Hematopoietic multipotent progenitor cell treated with erythropoietin and hydrocortisone succinate and interleukin-3 and kit ligand, for 15 days (in vitro differentiated cells): ENCODE measurements around the gene AUTS2.

Source experiments
- DNase-seq: peaks from one replicate; pipeline ENCODE4 v3.0.0-alpha.2; 2015; ENCODE audit warnings: low spot score

Gene AUTS2

GRCh38 chr7:70602117-70602516 is 1003.8 kb downstream of the AUTS2 start:
- no peak for DNase-seq

- no peak for DNase-seq
Observed at GRCh38 chr7:70607281-70607680, 1009.0 kb downstream of the AUTS2 start.

GRCh38 chr7:70607759-70608158 is 1009.5 kb downstream of the AUTS2 start:
- DNase-seq = no peak

- no peak for DNase-seq
Observed at GRCh38 chr7:70608229-70608628, 1010.0 kb downstream of the AUTS2 start.

- DNase-seq = no peak
Observed at GRCh38 chr7:70612811-70613210, 1014.5 kb downstream of the AUTS2 start.

GRCh38 chr7:70614237-70615045 is 1016.2 kb downstream of the AUTS2 start:
- DNase-seq = no peak

- no peak for DNase-seq
Observed at GRCh38 chr7:70615066-70615606, 1016.9 kb downstream of the AUTS2 start.

- DNase-seq = no peak
Observed at GRCh38 chr7:70616211-70616610, 1017.9 kb downstream of the AUTS2 start.

- DNase-seq = no peak
Observed at GRCh38 chr7:70616821-70617220, 1018.5 kb downstream of the AUTS2 start.

- no peak for DNase-seq
Observed at GRCh38 chr7:70618020-70618551, 1019.8 kb downstream of the AUTS2 start.

GRCh38 chr7:70619130-70619529 is 1020.9 kb downstream of the AUTS2 start:
- no peak for DNase-seq

GRCh38 chr7:70619659-70620058 is 1021.4 kb downstream of the AUTS2 start:
- DNase-seq = no peak

GRCh38 chr7:70620333-70621055 is 1022.2 kb downstream of the AUTS2 start:
- no peak for DNase-seq

- DNase-seq = no peak
Observed at GRCh38 chr7:70621954-70622600, 1023.8 kb downstream of the AUTS2 start.

- DNase-seq = no peak
Observed at GRCh38 chr7:70622936-70623335, 1024.7 kb downstream of the AUTS2 start.

GRCh38 chr7:70624500-70625103 is 1026.3 kb downstream of the AUTS2 start:
- DNase-seq = no peak

GRCh38 chr7:70627461-70627860 is 1029.2 kb downstream of the AUTS2 start:
- no peak for DNase-seq

- no peak for DNase-seq
Observed at GRCh38 chr7:70630440-70630817, 1032.2 kb downstream of the AUTS2 start.

GRCh38 chr7:70630818-70631457 is 1032.7 kb downstream of the AUTS2 start:
- DNase-seq = no peak

- no peak for DNase-seq
Observed at GRCh38 chr7:70631718-70632117, 1033.4 kb downstream of the AUTS2 start.

GRCh38 chr7:70632400-70632799 is 1034.1 kb downstream of the AUTS2 start:
- DNase-seq = no peak

GRCh38 chr7:70634071-70634470 is 1035.8 kb downstream of the AUTS2 start:
- DNase-seq = no peak
